Activated T-cell treated with anti-CD3 and anti-CD28 coated beads, Interleukin-2, amount 50 U/mL, for 48 hours (primary cell): Measurements from ENCODE around the gene MYBPC3.

Experiments
- DNase-seq, 2 experiments: peaks; one replicate each; pipeline ENCODE4 v3.0.0-alpha.2; 2020

The MYBPC3 gene

DNA sequence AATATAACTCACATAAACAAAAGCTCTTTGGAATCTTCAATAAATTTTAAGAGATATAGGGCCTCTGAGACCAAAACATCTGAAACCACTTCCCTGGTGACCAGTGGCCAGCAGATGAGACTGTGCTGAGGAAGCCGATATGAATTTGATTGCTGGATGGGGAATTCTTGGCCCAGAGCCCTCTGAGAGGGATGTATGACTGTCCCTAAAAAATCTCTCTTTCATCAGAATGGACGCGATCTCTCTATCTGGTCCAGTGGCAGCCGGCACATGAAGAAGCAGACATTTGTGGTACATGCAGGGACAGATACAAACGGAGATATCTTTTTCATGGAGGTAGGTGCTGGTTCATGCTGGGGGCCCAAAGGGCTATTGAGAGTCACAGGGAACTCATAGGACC is 37.5 kb downstream of the MYBPC3 start:
- DNase-seq = no peak

- DNase-seq = no peak
Measured at GRCh38 chr11:47308050-47308823, 44.3 kb downstream of the MYBPC3 start.

DNA sequence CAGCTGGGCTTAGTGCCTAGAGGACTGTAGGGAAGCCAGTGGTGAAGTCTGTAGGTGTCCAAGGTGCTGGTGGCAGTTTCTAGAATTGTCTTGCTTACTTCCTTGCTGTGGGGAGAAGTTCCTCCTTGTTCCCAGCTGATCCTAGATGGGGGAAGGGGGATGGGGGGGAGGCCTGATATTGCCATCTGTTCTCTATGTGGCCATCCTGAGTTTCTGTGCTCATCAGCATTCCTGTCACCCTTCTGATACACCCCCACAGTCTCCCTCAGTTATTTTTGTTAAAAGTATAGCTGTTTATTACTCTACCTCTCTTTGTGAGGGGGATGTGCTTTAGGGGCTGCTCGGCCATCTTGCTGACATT is 46.0 kb downstream of the MYBPC3 start:
- no peak for DNase-seq

DNA sequence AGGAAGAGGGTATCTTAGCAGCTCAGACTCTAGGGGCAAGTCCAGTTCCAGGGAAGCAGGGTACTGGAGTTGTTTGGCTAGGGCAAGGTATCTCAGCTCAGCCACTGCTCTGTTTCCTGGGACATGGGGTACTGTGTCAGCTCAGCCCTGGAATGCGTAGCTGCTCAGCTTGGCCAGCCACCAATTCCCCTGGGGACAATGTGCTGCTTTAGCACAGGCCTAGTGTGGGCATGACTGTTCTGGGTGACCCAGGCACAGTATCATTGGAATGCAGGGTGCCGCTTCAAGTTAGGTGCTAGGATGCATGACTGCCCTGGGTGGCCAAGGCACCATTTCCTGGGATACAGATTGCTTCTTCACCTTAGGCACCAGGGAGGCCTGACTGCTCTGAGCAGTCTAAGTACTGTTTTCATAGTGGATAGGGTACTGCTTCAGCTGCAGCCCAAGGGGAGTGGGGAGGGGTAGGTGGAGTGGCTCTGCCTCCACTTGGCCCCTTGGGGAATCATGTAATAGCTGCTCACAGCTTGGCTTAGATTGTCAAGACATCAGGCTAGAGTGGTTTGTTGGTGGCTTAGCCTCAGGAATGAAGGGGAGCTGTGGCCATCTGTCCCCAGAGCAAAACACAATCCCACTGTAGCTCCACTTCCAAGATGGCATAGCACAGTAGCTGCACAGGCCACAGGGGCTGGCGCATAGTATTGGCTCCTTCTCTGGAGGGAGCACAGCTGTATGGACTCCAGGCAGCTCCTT is 46.6 kb downstream of the MYBPC3 start:
- DNase-seq = no peak

DNA sequence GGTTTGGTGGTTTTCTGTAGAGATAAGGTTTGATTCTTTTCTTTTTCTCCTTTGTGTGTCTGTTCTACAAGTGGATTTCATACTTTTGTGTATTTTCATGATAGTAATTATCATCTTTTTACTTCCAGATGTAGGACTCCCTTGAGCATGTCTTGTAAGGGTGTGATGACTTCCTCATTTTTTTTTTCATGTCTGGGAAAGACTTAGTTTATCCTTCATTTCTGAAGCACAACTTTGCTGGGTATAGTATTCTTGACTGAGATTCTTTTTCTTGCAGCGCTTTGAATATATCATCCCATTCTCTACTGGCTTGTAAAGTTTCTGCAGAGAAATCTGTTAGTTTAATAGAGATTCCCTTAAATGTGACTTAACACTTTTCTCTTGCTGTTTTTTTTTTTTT is 49.6 kb downstream of the MYBPC3 start:
- no peak for DNase-seq

DNA sequence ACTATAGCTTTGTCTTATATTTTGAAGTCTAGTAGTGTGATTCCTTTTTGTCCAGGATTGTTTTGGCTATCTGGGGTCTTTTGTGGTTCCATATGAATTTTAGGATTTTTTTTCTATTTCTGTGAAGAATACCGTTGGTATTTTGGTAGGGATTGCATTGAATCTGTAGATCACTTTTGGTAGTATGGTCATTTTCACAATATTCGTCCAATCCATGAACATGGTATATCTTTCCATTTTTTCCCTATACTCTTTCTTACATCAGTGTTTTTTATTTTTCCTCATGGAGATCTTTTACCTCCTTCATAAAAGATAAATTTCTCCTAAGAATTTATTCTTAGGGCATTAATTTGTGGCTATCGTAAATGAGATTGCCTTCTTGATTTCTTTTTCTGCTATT is 53.4 kb downstream of the MYBPC3 start:
- no peak for DNase-seq

GRCh38 chr11:47296045-47296444 is 56.5 kb downstream of the MYBPC3 start:
- DNase-seq = no peak

DNA sequence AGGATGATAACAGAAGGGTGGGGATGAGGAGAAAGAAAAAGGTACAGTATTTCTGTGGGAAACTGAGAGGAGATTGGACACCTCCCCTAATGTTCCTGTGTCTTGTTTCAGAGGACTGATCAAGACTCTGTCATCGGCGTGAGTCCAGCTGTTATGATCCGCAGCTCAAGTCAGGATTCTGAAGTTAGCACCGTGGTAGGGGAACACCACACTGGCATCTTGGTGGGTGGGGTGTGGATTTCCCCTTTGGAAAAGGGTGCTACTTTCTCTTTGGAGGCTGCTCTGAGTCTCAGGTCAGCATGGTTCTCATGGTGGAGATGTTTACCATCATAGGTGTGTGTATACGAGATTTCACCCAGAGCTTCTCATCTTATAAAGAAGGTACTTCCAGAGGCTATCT is 57.1 kb downstream of the MYBPC3 start:
- DNase-seq = no peak

- DNase-seq = no peak
Measured at GRCh38 chr11:47289856-47290255, 62.6 kb downstream of the MYBPC3 start.

DNA sequence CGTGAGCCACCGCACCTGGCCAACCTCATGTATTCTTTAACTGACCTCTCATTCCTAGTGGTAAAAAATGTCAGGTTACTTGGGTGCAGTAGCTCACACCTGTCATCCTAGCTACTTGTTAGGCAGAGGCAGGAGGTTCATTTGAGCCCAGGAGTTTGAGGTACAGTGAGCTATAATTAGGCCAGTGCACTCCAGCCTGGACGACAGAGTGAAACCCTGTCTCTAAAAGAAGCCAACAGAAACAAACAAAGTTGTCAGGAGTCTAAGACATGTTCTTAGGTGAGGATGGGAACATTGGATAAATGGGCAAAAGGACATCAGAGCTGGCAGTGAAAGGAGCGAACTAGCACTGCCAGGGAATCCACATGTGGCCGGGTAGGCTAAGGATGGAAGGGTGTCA is 64.4 kb downstream of the MYBPC3 start:
- no peak for DNase-seq

DNA sequence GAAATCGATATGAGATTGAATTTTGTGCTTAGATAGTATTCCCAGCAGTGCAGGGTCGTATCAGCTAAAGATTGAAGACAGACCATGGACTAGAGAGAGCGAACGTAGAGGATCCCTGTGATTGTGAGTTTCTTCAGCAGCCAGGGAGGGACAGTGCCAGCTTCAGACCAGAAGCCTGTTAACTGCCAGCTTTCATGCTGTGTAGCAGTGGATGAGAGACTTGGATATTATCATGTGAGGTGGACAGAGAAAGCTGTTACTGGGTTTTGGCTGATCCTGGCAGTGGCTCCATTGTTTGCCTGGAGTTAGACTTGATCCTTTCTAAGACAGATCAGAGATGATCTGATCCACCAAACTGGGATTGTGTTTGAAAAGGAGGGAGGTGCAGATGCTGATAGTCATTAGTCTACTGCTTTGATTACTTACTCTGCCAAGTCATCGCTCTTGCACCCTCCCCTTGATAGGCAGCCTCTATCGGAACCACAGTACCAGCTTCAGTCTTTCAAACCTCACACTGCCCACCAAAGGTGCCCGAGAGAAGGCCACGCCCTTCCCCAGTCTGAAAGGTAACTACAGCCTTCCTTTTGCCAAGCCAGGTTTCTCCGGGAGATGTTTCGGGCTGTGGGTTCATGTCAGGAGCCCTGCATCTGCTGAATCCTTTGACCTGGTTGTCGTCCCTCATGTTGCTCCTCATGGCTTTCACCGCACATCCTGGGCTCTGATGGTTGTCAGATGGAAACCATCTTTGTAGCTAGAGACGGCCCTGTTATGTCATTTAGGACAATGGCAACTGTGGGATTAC is 66.3 kb downstream of the MYBPC3 start:
- DNase-seq = no peak

DNA sequence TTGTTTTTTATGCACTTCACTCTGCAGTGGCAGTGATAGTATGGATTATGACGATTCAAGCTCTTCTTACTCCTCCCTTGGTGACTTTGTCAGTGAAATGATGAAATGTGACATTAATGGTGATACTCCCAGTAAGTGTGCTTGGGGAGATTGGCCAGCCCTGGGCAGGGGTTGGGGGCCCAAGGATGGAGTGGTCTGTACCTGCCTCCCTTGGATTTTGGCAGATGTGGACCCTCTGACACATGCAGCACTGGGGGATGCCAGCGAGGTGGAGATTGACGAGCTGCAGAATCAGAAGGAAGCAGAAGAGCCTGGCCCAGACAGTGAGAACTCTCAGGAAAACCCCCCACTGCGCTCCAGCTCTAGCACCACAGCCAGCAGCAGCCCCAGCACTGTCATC is 68.4 kb downstream of the MYBPC3 start:
- no peak for DNase-seq

DNA sequence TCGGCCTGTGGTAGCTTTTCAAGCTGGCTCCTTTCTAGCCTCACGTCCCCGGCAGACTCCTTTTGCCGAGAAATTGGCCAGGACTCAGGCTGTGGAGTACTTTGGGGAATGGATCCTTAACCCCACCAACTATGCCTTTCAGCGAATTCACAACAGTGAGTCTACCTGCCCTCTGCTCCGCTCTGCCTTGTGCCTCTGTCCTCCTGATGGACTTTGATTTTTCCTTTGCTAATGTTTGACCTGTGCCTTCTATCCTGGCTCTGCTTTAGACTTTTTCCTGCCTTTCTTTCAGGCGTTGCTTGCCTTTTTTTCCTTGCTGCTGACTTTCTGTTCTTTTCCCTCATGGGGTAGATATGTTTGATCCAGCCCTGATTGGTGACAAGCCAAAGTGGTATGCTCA is 70.0 kb downstream of the MYBPC3 start:
- DNase-seq = no peak
